GM20000 (cell line): ENCODE measurements around the gene USP11.

Source experiments
- DNase-seq: peaks from one replicate; pipeline ENCODE4 v3.0.0; 2012; ENCODE audit warnings: low spot score
- TF ChIP-seq, protein P1 (sequence below): IDR thresholded peaks from 2 replicates; pipeline ENCODE4 v1.5.1; 2012; ENCODE audit warnings: mild to moderate bottlenecking, control low read depth; ENCODE audit errors: extremely low read depth, missing control alignments

The USP11 gene

DNA sequence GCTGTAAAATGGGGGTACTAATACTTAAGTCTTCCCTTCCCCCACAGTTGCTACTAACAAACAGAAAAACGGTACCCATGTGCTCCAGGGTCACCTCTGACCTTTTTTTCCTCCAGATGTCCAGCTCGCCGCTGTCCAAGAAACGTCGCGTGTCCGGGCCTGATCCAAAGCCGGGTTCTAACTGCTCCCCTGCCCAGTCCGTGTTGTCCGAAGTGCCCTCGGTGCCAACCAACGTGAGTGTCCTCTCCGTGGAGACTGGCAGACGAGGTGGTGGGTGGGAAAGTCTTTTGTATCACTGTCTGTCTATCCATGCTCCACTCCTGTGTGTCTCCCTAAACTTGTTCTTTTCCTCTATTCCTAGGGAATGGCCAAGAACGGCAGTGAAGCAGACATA, 34.1 kb upstream of the USP11 start:
- TF ChIP-seq, protein P1, sequence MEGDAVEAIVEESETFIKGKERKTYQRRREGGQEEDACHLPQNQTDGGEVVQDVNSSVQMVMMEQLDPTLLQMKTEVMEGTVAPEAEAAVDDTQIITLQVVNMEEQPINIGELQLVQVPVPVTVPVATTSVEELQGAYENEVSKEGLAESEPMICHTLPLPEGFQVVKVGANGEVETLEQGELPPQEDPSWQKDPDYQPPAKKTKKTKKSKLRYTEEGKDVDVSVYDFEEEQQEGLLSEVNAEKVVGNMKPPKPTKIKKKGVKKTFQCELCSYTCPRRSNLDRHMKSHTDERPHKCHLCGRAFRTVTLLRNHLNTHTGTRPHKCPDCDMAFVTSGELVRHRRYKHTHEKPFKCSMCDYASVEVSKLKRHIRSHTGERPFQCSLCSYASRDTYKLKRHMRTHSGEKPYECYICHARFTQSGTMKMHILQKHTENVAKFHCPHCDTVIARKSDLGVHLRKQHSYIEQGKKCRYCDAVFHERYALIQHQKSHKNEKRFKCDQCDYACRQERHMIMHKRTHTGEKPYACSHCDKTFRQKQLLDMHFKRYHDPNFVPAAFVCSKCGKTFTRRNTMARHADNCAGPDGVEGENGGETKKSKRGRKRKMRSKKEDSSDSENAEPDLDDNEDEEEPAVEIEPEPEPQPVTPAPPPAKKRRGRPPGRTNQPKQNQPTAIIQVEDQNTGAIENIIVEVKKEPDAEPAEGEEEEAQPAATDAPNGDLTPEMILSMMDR = no peak
- no peak for DNase-seq

DNA sequence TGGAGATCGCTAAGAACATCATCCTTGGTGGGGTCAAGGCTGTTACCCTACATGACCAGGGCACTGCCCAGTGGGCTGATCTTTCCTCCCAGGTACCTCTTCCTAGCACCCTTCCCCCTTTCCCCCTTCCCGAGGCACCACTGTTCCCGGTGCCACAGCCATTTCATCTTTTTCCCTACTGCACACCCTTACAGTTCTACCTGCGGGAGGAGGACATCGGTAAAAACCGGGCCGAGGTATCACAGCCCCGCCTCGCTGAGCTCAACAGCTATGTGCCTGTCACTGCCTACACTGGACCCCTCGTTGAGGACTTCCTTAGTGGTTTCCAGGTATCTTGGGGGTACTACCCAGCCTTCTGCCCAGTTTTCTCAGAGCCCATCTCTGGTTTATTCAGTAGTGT, 33.5 kb upstream of the USP11 start:
- TF ChIP-seq, protein P1 = no peak

DNA sequence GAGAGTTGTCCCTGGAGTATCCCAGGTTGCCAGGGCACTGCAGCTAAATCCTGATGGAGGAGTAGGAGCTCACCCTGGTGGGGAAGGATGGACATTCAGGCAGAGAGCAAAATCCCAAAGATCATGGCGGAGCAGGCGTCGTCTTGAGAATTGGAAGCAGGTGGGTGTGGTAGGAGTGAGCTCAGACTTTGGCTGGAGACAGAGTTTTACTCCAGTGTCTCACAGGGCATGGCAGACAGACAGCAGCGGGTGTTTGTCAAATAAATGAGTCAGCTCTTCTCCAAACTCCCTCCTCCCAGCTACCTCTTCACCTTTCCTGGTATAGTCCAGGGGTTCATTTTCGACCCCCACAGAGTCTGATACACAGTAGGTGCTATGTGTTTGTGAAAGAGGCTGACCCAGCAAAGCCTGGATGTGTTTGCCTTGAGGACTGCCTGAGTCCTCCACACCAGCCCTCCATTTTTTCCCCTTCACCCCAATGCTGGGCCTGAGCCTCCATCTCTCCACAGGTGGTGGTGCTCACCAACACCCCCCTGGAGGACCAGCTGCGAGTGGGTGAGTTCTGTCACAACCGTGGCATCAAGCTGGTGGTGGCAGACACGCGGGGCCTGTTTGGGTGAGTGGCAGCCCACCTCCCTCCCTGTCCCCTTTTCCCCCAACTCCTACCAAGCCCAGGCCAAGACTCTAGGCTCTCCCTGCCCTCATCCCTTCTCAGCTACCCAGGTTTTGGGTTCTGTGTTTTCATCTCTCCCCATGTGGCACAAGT, 32.2 kb upstream of the USP11 start:
- TF ChIP-seq, protein P1 = no peak
- DNase-seq = no peak

More for the DNA sequence above, 33.5 kb upstream of the USP11 start:
- no peak for DNase-seq

DNA sequence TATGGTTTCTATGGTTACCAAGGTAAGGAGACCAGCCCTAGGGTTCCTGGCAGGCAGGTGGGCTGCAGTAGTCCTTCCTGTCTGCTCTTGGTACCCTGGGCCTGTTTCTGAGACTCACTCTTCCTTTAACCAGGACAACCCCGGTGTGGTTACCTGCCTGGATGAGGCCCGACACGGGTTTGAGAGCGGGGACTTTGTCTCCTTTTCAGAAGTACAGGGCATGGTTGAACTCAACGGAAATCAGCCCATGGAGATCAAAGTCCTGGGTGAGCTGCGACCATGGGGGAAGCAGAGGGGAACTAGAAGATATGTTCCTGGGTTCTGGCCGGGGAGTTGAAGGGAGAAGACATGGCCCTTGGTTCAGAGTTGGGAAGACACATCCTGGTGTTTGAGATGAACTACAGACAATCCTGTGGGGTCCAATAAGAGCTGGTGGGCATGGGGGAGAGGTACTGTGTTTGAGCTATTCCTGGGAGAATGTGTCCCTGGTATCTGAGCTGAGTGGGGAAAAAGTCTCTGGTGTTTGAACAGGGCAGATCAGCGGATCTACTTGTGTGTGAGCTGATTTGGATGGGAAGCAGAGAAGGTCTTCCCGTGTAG, 31.4 kb upstream of the USP11 start:
- TF ChIP-seq, protein P1 = no peak

DNA sequence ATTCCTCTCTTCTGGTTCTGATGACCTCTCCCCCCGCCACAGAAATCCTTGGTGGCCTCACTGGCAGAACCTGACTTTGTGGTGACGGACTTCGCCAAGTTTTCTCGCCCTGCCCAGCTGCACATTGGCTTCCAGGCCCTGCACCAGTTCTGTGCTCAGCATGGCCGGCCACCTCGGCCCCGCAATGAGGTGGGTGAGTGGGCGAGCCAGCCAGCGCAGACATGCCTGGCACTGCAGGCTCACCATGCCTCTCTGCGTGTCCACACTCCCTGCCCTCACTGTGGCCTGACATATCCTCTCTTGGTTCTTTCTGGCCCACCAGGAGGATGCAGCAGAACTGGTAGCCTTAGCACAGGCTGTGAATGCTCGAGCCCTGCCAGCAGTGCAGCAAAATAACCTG, 30.5 kb upstream of the USP11 start:
- TF ChIP-seq, protein P1 = no peak

More for the DNA sequence above, 31.4 kb upstream of the USP11 start:
- no peak for DNase-seq

DNA sequence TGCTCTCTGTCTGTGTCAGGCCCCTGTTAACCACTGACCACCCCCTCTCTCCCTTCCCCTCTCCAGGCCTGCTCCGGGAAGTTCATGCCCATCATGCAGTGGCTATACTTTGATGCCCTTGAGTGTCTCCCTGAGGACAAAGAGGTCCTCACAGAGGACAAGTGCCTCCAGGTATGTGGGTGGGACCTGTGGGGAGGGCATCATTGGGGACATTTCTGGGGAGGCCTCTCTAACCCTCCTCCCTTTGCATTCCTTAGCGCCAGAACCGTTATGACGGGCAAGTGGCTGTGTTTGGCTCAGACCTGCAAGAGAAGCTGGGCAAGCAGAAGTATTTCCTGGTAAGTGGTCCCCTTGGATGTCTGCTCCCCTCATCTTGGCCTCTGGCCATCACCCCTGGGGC, 29.9 kb upstream of the USP11 start:
- TF ChIP-seq, protein P1 = no peak
- no peak for DNase-seq

More for the DNA sequence above, 30.5 kb upstream of the USP11 start:
- no peak for DNase-seq

DNA sequence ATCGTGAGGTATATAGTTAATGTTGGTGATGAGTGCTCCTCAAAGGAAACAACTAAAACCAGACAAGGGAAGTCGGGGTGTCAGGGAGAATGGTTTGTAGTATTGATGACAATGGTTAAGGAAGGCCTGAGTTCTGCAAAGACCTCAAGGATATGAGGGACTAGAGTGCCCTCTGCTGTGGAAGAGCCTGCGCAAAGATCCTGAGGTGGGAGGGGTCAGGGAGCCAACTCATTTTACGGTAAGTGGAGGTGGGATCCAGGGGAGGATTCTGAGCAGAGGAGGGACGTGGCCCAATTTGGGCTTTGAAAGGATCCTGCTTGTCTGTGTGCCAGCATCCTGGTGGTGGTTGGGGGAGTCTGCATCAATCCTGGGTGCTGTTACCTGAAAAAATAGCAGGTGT, 27.8 kb upstream of the USP11 start:
- DNase-seq = no peak
- TF ChIP-seq, protein P1 = no peak
